K562 (cell line): Measurements from ENCODE around the gene ZNRF3. TPM values are rescaled to one million over a fixed set of nuclear protein-coding genes. Genes with fewer than 3 reads are reported as not detected.
A peak's percentile ranks its signal among the peaks of the same experiment; 100 is the strongest.

Experiments used
- ATAC-seq: fragments of 200-7000 bp; cut with Tn5 transposase; 3 replicates; pipeline ENCODE4 v1.9.1; 2020; ENCODE audit warnings: moderate library complexity
- BruUV-seq: library from RNA; stranded (reverse); fragments of 400-500 nt; replicated peaks from 2 replicates; lab custom pipeline; 2021; lab: Mats Ljungman, UMichigan
- CTCF ChIA-PET: fragments of 300-600 bp; formaldehyde crosslinking; extraction: SDS; loops from one replicate; lab custom pipeline; 2021; ENCODE audit warnings: low intra/inter-chr PET ratio; lab: Yijun Ruan, JAX
- POLR2A ChIA-PET: fragments of 300-600, 350-650 bp; sonication (Branson Sonifier 250); formaldehyde crosslinking; extraction: SDS; loops from one replicate; lab custom pipeline; 2021; ENCODE audit warnings: antibody characterized with exemption, inconsistent platforms; lab: Yijun Ruan, JAX
- DNase-seq, 4 experiments: peaks; one replicate each; pipeline versions ENCODE4 v3.0.0 to v3.0.0-alpha.2; 2011 to 2018; ENCODE audit warnings: low spot score in 3 of 4, mixed read lengths in 3 of 4; ENCODE audit errors: extremely low read depth in 1 of 4
- FAIRE-seq: peaks from 2 replicates; lab custom pipeline; 2011; peaks lifted over from hg19 to GRCh38; lab: Jason Lieb, UNC
- H2AFZ ChIP-seq: 2 replicates; pipeline ENCODE4 v1.6.0; 2011; ENCODE audit warnings: low read depth, low read length, control low read depth, inconsistent platforms
- H3K27ac ChIP-seq: fragments of 200-600 bp; 3 replicates; pipeline ENCODE4 v1.8.0; 2011; ENCODE audit warnings: low read depth, mild to moderate bottlenecking, control low read depth, inconsistent platforms, low read length, moderate library complexity, mixed read lengths; ENCODE audit errors: extremely low read depth
- H3K27me3 ChIP-seq, 2 experiments: fragments of 300-600 bp in 1 of 2; 2 replicates in 1 of 2; 3 replicates in 1 of 2; pipeline versions ENCODE4 v1.6.0 to v1.8.0; 2011; ENCODE audit warnings: inconsistent platforms in 2 of 2, low read length in 2 of 2, mild to moderate bottlenecking in 1 of 2, mixed read lengths in 1 of 2, moderate library complexity in 1 of 2; ENCODE audit not compliant: control insufficient read depth in 2 of 2, insufficient read depth in 2 of 2
- H3K36me3 ChIP-seq: fragments of 300-600 bp; 3 replicates; pipeline ENCODE4 v1.8.0; 2011; ENCODE audit warnings: mild to moderate bottlenecking, low read length, inconsistent platforms; ENCODE audit not compliant: control insufficient read depth, insufficient read depth
- H3K4me1 ChIP-seq, 2 experiments: fragments of 200-600 bp in 1 of 2; replicated peaks in 1 of 2; 2 replicates in 1 of 2; 3 replicates in 1 of 2; pipeline versions ENCODE4 v1.5.1 to v1.8.0; 2011; ENCODE audit warnings: inconsistent platforms in 2 of 2, low read length in 2 of 2, mild to moderate bottlenecking in 1 of 2, mixed read lengths in 1 of 2, moderate library complexity in 1 of 2; ENCODE audit not compliant: control insufficient read depth in 2 of 2, insufficient read depth in 2 of 2
- H3K4me2 ChIP-seq: 2 replicates; pipeline ENCODE4 v1.6.1; 2011; ENCODE audit warnings: low read length, control low read depth, inconsistent platforms, mixed read lengths; ENCODE audit not compliant: insufficient read depth
- H3K4me3 ChIP-seq: fragments of 200-600 bp; sonication (generic), shearing (Covaris generic); 2 replicates; pipeline ENCODE4 v1.5.1; 2016; ENCODE audit warnings: control low read depth, inconsistent platforms
- H3K79me2 ChIP-seq: fragments of 200-600 bp; 3 replicates; pipeline ENCODE4 v1.8.0; 2011; ENCODE audit warnings: low read length, inconsistent platforms; ENCODE audit not compliant: control insufficient read depth, insufficient read depth
- H3K9ac ChIP-seq, 2 experiments: 2 replicates each; pipeline versions ENCODE4 v1.6.0 to v1.6.1; 2011; ENCODE audit warnings: low read depth in 2 of 2, low read length in 2 of 2, control low read depth in 1 of 2, inconsistent platforms in 1 of 2, mild to moderate bottlenecking in 1 of 2, mixed read lengths in 1 of 2; ENCODE audit not compliant: insufficient read depth in 1 of 2
- H3K9me1 ChIP-seq: one replicate; pipeline ENCODE4 v1.6.0; 2011; ENCODE audit warnings: inconsistent platforms, mild to moderate bottlenecking, low read length, moderate library complexity; ENCODE audit not compliant: control insufficient read depth, insufficient read depth
- H3K9me3 ChIP-seq: replicated peaks from 2 replicates; pipeline ENCODE4 v1.5.1; 2011; ENCODE audit warnings: low read depth, low read length, inconsistent platforms; ENCODE audit not compliant: control insufficient read depth, insufficient read depth
- H4K20me1 ChIP-seq: replicated peaks from 2 replicates; pipeline ENCODE4 v1.6.1; 2011; ENCODE audit warnings: low read length, inconsistent platforms, mixed read lengths; ENCODE audit not compliant: control insufficient read depth, insufficient read depth
- ATF3 ChIP-seq, 2 experiments: fragments of 450-650 bp in 1 of 2; sonication (generic) in 1 of 2; formaldehyde crosslinking in 1 of 2; IDR thresholded peaks in 1 of 2; conservative IDR thresholded peaks in 1 of 2; 2 replicates each; pipeline versions ENCODE4 v1.6.1 to v1.8.1; 2016 to 2023; ENCODE audit warnings: mild to moderate bottlenecking in 2 of 2, moderate library complexity in 2 of 2, inconsistent platforms in 1 of 2, missing genetic modification reagents in 1 of 2
- HDAC1 ChIP-seq, 2 experiments: fragments of 450-650 bp; IDR thresholded peaks; 2 replicates each; pipeline ENCODE4 v1.6.1; 2016 to 2017; ENCODE audit warnings: inconsistent platforms in 1 of 2, mild to moderate bottlenecking in 1 of 2, moderate library complexity in 1 of 2
- WGBS: fragments of 100-300 bp; shearing (Covaris generic); methylation state at CpG from one replicate; pipeline ENCODE4 v1.1.6; 2016; ENCODE audit warnings: low coverage, mixed read lengths; ENCODE audit not compliant: insufficient coverage; ENCODE audit errors: missing lambda C conversion rate; 5-methylcytosine and 5-hydroxymethylcytosine counted together
- in situ Hi-C: fragments of 300-500 bp; cut with MboI; formaldehyde crosslinking; loops from 4 replicates; pipeline ENCODE4 v1.15.0; 2018; ENCODE audit warnings: inconsistent platforms, mixed read lengths
- intact Hi-C: fragments of 100-400 bp; cut with micrococcal nuclease; formaldehyde crosslinking; loops from 2 replicates; pipeline ENCODE4 v1.14.2; 2022
- polyA plus RNA-seq, 8 experiments: library from polyadenylated mRNA; depleted of rRNA in 4 of 8; stranded (reverse) in 5 of 8; unstranded in 3 of 8; fragments of >200 nt; fragmentation: Nextera tagmentation in 2 of 8; fragmentation: Illumina TruSeq in 1 of 8; extraction: Ambion mirVana in 2 of 8; extraction: Trizol in 1 of 8; gene quantifications; 2 replicates each; pipeline versions ENCODE4 v1.2.1 to v1.2.3, GENCODE V29; 2011 to 2014; ENCODE audit warnings: inconsistent platforms in 1 of 8, missing spikeins in 1 of 8
- total RNA-seq, 7 experiments: library from RNA; depleted of rRNA in 6 of 7; stranded (reverse); fragments of >200 nt in 6 of 7; fragmentation: Illumina TruSeq in 2 of 7; extraction: Trizol in 2 of 7; gene quantifications; 2 replicates each; pipeline versions ENCODE4 v1.2.1 to v1.2.3, GENCODE V29; 2011 to 2021; ENCODE audit warnings: low replicate concordance in 1 of 7

The ZNRF3 gene
- total and polyA plus RNA-seq, 9 of the 15 experiments (the other 6 are each of a cell fraction or from before 2014, with no cell fraction given), result 0.41 to 5.9 (median 1.7) TPM

DNA sequence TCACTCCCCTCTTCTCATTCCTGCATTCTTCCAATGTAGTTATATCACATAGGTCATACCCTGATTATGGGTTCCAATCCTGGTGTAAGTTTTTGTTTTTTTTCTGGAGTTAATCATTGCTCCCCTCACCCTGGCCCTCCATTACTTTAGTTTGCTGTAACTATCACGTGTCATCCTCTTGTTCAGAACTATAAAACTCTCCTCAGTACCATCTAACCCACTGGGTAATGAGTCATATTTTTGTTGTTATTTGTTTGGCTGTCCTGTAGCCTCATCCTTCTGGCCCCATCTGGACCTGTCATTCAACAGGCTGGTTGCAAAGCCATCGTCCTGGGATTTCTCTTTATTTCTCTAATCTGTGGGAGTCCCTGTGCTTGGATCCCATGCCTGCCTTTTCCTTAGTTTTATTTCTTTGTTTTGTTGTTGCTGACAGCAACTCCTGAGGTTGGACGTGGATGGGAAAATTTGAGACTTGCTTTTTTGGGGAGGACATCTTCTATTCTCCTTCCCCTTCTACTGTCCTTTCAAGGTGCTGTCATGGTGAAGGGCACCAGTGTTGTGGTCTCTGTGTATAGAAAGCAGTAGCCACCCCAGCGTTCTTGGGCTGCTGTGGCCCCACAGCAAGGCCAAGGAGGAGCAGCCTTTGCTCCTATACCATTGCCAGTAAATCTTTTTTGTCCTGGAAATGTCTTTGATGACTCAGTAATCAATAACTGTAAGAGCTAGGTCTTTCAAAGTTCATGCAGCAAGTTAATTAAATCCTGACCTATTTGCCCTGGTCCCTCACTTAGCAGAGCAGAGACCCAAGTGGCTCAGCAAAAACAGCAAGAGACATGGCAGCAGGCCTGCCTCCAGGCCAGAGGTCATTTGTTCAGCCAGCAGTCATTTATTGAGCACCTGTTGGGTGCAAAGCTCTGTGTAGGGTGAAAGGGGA is 95.8 kb downstream of the ZNRF3 start:
- no peak overlapping the region for H3K27ac ChIP-seq
- H3K4me2 ChIP-seq, result no peak overlapping the region
- in situ Hi-C loops, result no loop called here
- intact Hi-C loops, result no loop called here
- POLR2A ChIA-PET, result no interaction called here
- no peaks in the 10 kb centered on the region for H3K79me2 ChIP-seq
- BruUV-seq, result no TSS peak
- 25% methylated on average over 4 of the region's 4 CpGs for WGBS
- H3K9me1 ChIP-seq, result no peaks in the 10 kb centered on the region
- no peaks in the 10 kb centered on the region for H3K27me3 ChIP-seq
- no peaks in the 10 kb centered on the region for H3K36me3 ChIP-seq
- no peak for DNase-seq
- CTCF ChIA-PET, result no interaction called here
- H3K4me3 ChIP-seq, result no peak overlapping the region
- H3K9me3 ChIP-seq, result no peaks in the 10 kb centered on the region
- TF ChIP-seq ATF3 (IDR thresholded peaks at IDR 0.05) (peak; percentile 12; the same call in 1 of the 2 replicates), ATF3 (CRISPR knock-in tag; conservative IDR thresholded peaks at IDR 0.05) (no peak), HDAC1 (IDR thresholded peaks at IDR 0.05) (no peak)
- no peak overlapping the region for H3K9ac ChIP-seq
- ATAC-seq, result no peak
- H4K20me1 ChIP-seq, result 0 out of 2 replicates have a peak, but pooled peaks cover 3% of the 10 kb centered on the region
- peaks cover 0 to 7% of the 10 kb centered on the region in 2 experiments; a peak in 3 of 5 replicates for H3K4me1 ChIP-seq
- no peak for FAIRE-seq
- no peak overlapping the region for H2AFZ ChIP-seq
